Fibroblast of lung (primary cell): ENCODE measurements around the gene MRFAP1L1. TPM values are rescaled to one million over a fixed set of nuclear protein-coding genes. Genes with fewer than 3 reads are reported as not detected.
"Not testable (repeated sequence)": the region's sequence is repeated elsewhere in the genome, so short reads cannot be mapped to it uniquely, and the experiment has no call there.

ENCODE experiments used
- DNase-seq, 2 donors: peaks; one replicate each; pipeline versions ENCODE4 v3.0.0 to v3.0.0-alpha.2; 2010; ENCODE audit warnings: low read depth in 2 of 2
- H2AFZ ChIP-seq: 2 replicates; pipeline ENCODE4 v1.5.1; 2012; ENCODE audit warnings: low read length, control low read depth, inconsistent platforms
- H3K27ac ChIP-seq: 2 replicates; pipeline ENCODE4 v1.5.1; 2011; ENCODE audit warnings: low read length, control low read depth; ENCODE audit not compliant: insufficient read depth
- H3K27me3 ChIP-seq: 2 replicates; pipeline ENCODE4 v1.5.1; 2011; ENCODE audit warnings: mild to moderate bottlenecking, low read length; ENCODE audit not compliant: control insufficient read depth, insufficient read depth
- H3K36me3 ChIP-seq: 2 replicates; pipeline ENCODE4 v1.5.1; 2011; ENCODE audit warnings: low read length; ENCODE audit not compliant: control insufficient read depth, insufficient read depth
- H3K4me1 ChIP-seq: 2 replicates; pipeline ENCODE4 v1.5.1; 2011; ENCODE audit warnings: low read length; ENCODE audit not compliant: control insufficient read depth, insufficient read depth; ENCODE audit errors: extremely low read depth
- H3K4me2 ChIP-seq: 2 replicates; pipeline ENCODE4 v1.5.1; 2011; ENCODE audit warnings: low read length, control low read depth; ENCODE audit not compliant: insufficient read depth; ENCODE audit errors: extremely low read depth
- H3K4me3 ChIP-seq, 4 experiments: fragments of 200-600 bp in 1 of 4; sonication (generic) in 1 of 4; replicated peaks in 1 of 4; 2 replicates each; pipeline ENCODE4 v1.5.1; 2011 to 2016; ENCODE audit warnings: low read length in 4 of 4, low read depth in 3 of 4, mild to moderate bottlenecking in 3 of 4, control low read depth in 2 of 4, inconsistent platforms in 1 of 4, mixed read lengths in 1 of 4; ENCODE audit not compliant: insufficient read depth in 1 of 4; ENCODE audit errors: control extremely low read depth in 1 of 4
- H3K79me2 ChIP-seq: 2 replicates; pipeline ENCODE4 v1.5.1; 2012; ENCODE audit warnings: mild to moderate bottlenecking, low read length, inconsistent platforms; ENCODE audit not compliant: control insufficient read depth, insufficient read depth
- H3K9ac ChIP-seq: 2 replicates; pipeline ENCODE4 v1.5.1; 2011; ENCODE audit warnings: mild to moderate bottlenecking, low read length, control low read depth; ENCODE audit not compliant: insufficient read depth
- H3K9me3 ChIP-seq: 2 replicates; pipeline ENCODE4 v1.5.1; 2012; ENCODE audit warnings: low read depth, low read length; ENCODE audit not compliant: control insufficient read depth, insufficient read depth
- H4K20me1 ChIP-seq: 2 replicates; pipeline ENCODE4 v1.5.1; 2011; ENCODE audit warnings: low read length; ENCODE audit not compliant: control insufficient read depth, insufficient read depth; ENCODE audit errors: extremely low read depth
- CTCF ChIP-seq, 2 donors: IDR thresholded peaks in 1 of 2; conservative IDR thresholded peaks in 1 of 2; 1 replicate in 1 of 2; 2 replicates in 1 of 2; pipeline ENCODE4 v1.5.1; 2011 to 2012; ENCODE audit warnings: low read length in 2 of 2, control low read depth in 1 of 2, inconsistent platforms in 1 of 2, low read depth in 1 of 2, mild to moderate bottlenecking in 1 of 2
- EZH2 ChIP-seq: IDR thresholded peaks from 2 replicates; pipeline ENCODE4 v1.5.1; 2012; ENCODE audit warnings: low read length, control low read depth, mild to moderate bottlenecking; ENCODE audit errors: missing control alignments
- polyA minus RNA-seq: library from RNA; depleted of rRNA, polyadenylated mRNA; stranded (reverse); fragments of >200 nt; gene quantifications from 2 replicates; pipeline ENCODE4 v1.2.3, GENCODE V29; 2011; ENCODE audit warnings: low replicate concordance
- polyA plus RNA-seq, 2 donors: library from polyadenylated mRNA; depleted of rRNA in 1 of 2; stranded (reverse) in 1 of 2; unstranded in 1 of 2; fragments of >200 nt; gene quantifications; 2 replicates each; pipeline ENCODE4 v1.2.1, GENCODE V29; 2011 to 2012; ENCODE audit warnings: missing spikeins in 1 of 2
- total RNA-seq: library from RNA; depleted of rRNA; stranded (reverse); fragments of >200 nt; gene quantifications from 2 replicates; pipeline ENCODE4 v1.2.1, GENCODE V29; 2014

Gene MRFAP1L1
- 41.6 and 45.5 TPM in 2 replicates for total RNA-seq
- polyA plus RNA-seq, result 64.7 and 77.4 TPM in 2 replicates
- polyA plus RNA-seq (2012), result 45.5 and 54.7 TPM in 2 replicates
- polyA minus RNA-seq, result 3.7 and 16.2 TPM in 2 replicates

- peak within 1 kb of the TSS; percentile 76 for H3K27ac ChIP-seq
- H3K36me3 ChIP-seq, result no peaks in the 10 kb centered on the region
- TF ChIP-seq EZH2 (no peak), CTCF (conservative IDR thresholded peaks at IDR 0.05 in 1 of 2, IDR thresholded peaks at IDR 0.05 in 1 of 2; ENCODE audit: low read depth in 1 of 2, low read length in 2 of 2) (peak in 1 of 2 donors; percentile 7)
- H2AFZ ChIP-seq, result peak within 1 kb of the TSS; percentile 94
- peak within 1 kb of the TSS; percentile 64 for H3K9ac ChIP-seq
- peak within 1 kb of the TSS; percentile 75 for H3K4me2 ChIP-seq
- H3K79me2 ChIP-seq, result peaks cover 44% of the 10 kb centered on the region
- H3K4me3 ChIP-seq, result peak within 1 kb of the TSS; percentile 79 to 96 (median 86)
- peak; percentile 98 to 99 for DNase-seq
- peaks cover 3% of the 10 kb centered on the region for H3K4me1 ChIP-seq
- H4K20me1 ChIP-seq, result no peaks in the 10 kb centered on the region
- H3K9me3 ChIP-seq, result no peaks in the 10 kb centered on the region
- no peaks in the 10 kb centered on the region for H3K27me3 ChIP-seq
Measured at GRCh38 chr4:6709230-6710114, at the start of gene MRFAP1L1. Gene MRFAP1L1 (minus strand): TSS chr4:6709865. CDS start chr4:6709629, 236 bp downstream.

DNA sequence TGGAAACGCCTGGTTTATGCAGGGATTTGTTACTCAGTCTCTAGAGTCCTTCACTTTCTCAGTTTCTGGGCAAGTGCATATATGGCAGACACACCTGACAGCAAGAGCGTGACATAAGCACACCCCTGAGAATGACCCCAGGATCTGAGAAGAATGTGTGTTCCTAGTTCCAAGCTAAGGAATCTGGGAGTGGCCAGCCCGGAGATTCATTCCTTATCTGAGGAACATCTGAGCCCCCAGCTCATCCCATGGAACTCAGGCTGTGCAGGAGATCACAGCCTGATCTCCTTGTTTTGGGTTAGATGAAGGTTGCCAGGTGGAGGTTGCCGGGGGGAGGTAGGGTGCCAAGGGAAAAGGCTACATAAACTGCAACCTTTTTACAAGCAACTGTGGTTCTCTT is 49.1 kb upstream of the MRFAP1L1 start:
- Histone ChIP-seq H2AFZ (no peak overlapping the region), H3K36me3 (no peaks in the 10 kb centered on the region), H3K27me3 (peaks cover 3% of the 10 kb centered on the region), H3K9ac (no peak overlapping the region), H3K4me1 (no peaks in the 10 kb centered on the region), H3K9me3 (no peaks in the 10 kb centered on the region), H3K79me2 (no peaks in the 10 kb centered on the region), H3K27ac (no peak overlapping the region), H3K4me3 (no peak overlapping the region), H3K4me2 (no peak overlapping the region), H4K20me1 (no peaks in the 10 kb centered on the region)
- no peak for TF ChIP-seq CTCF (conservative IDR thresholded peaks at IDR 0.05 in 1 of 2, IDR thresholded peaks at IDR 0.05 in 1 of 2; ENCODE audit: low read depth in 1 of 2, low read length in 2 of 2)
- TF ChIP-seq EZH2, result no peak
- no peak for DNase-seq

DNA sequence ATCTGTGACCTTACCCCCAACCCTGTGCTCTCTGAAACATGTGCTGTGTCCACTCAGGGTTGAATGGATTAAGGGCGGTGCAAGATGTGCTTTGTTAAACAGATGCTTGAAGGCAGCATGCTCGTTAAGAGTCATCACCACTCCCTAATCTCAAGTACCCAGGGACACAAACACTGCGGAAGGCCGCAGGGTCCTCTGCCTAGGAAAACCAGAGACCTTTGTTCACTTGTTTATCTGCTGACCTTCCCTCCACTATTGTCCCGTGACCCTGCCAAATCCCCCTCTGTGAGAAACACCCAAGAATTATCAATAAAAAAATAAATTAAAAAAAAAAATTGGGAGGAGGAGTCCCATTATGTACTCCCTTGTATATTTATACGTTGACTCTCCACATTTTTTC is 46.7 kb upstream of the MRFAP1L1 start:
- not testable (repeated sequence) for H3K79me2 ChIP-seq, H4K20me1 ChIP-seq, DNase-seq, H3K27ac ChIP-seq, H3K4me3 ChIP-seq, H2AFZ ChIP-seq, H3K27me3 ChIP-seq, H3K9ac ChIP-seq, H3K36me3 ChIP-seq, H3K9me3 ChIP-seq, H3K4me2 ChIP-seq, H3K4me1 ChIP-seq
